ENCODE measurements around the gene MAP7D1.
A peak's percentile ranks its signal among the peaks of the same experiment; 100 is the strongest.

Gene MAP7D1

GRCh38 chr1:36128126-36128904 lies 27.6 kb upstream of the MAP7D1 start:
- no peak for DNase-seq

- DNase-seq, result no peak
Measured at GRCh38 chr1:36128905-36129206, 27.1 kb upstream of the MAP7D1 start.

GRCh38 chr1:36132029-36132428 lies 23.9 kb upstream of the MAP7D1 start:
- DNase-seq, result no peak

GRCh38 chr1:36133484-36133883 lies 22.5 kb upstream of the MAP7D1 start:
- DNase-seq, result peak; percentile 30

GRCh38 chr1:36134031-36134430 lies 21.9 kb upstream of the MAP7D1 start:
- DNase-seq, result no peak

- peak; percentile 22 for DNase-seq
Measured at GRCh38 chr1:36134505-36135329, 21.2 kb upstream of the MAP7D1 start.

- DNase-seq, result no peak
Measured at GRCh38 chr1:36135330-36135667, 20.7 kb upstream of the MAP7D1 start.

GRCh38 chr1:36135796-36136195 lies 20.2 kb upstream of the MAP7D1 start:
- DNase-seq, result no peak

- no peak for DNase-seq
Measured at GRCh38 chr1:36136535-36136934, 19.4 kb upstream of the MAP7D1 start.

- no peak for DNase-seq
Measured at GRCh38 chr1:36137226-36137625, 18.7 kb upstream of the MAP7D1 start.

- DNase-seq, result peak; percentile 94
Measured at GRCh38 chr1:36137776-36138175, 18.2 kb upstream of the MAP7D1 start.

- no peak for DNase-seq
Measured at GRCh38 chr1:36139521-36139920, 16.4 kb upstream of the MAP7D1 start.

- DNase-seq, result peak; percentile 99
Measured at GRCh38 chr1:36142121-36142520, 13.8 kb upstream of the MAP7D1 start.

GRCh38 chr1:36143424-36143823 lies 12.5 kb upstream of the MAP7D1 start:
- no peak for DNase-seq

- DNase-seq, result no peak
Measured at GRCh38 chr1:36144413-36144812, 11.5 kb upstream of the MAP7D1 start.

GRCh38 chr1:36148821-36149236 lies 7.1 kb upstream of the MAP7D1 start:
- DNase-seq, result no peak

- peak; percentile 100 for DNase-seq
Measured at GRCh38 chr1:36149237-36149972, 6.6 kb upstream of the MAP7D1 start, which contains the start of gene TRAPPC3. TSS of gene TRAPPC3 (minus strand) at chr1:36149486. CDS start at chr1:36149378, 108 bp downstream.

- DNase-seq, result no peak
Measured at GRCh38 chr1:36149973-36150295, 6.0 kb upstream of the MAP7D1 start.

GRCh38 chr1:36150296-36151133 lies 5.4 kb upstream of the MAP7D1 start:
- DNase-seq, result peak; percentile 96

- DNase-seq, result no peak
Measured at GRCh38 chr1:36151134-36151844, 4.7 kb upstream of the MAP7D1 start.

- DNase-seq, result no peak
Measured at GRCh38 chr1:36151845-36152203, 4.1 kb upstream of the MAP7D1 start.

- no peak for DNase-seq
Measured at GRCh38 chr1:36153476-36153875, 2.5 kb upstream of the MAP7D1 start.
